ENCODE measurements around the gene MEDAG.

GRCh38 chr13:30972888-30973377, 66.9 kb downstream of the MEDAG start:
- TF ChIP-seq, protein P1, sequence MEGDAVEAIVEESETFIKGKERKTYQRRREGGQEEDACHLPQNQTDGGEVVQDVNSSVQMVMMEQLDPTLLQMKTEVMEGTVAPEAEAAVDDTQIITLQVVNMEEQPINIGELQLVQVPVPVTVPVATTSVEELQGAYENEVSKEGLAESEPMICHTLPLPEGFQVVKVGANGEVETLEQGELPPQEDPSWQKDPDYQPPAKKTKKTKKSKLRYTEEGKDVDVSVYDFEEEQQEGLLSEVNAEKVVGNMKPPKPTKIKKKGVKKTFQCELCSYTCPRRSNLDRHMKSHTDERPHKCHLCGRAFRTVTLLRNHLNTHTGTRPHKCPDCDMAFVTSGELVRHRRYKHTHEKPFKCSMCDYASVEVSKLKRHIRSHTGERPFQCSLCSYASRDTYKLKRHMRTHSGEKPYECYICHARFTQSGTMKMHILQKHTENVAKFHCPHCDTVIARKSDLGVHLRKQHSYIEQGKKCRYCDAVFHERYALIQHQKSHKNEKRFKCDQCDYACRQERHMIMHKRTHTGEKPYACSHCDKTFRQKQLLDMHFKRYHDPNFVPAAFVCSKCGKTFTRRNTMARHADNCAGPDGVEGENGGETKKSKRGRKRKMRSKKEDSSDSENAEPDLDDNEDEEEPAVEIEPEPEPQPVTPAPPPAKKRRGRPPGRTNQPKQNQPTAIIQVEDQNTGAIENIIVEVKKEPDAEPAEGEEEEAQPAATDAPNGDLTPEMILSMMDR (conservative IDR thresholded peaks at IDR 0.05): no peak
- no peak for TF ChIP-seq ZFX (IDR thresholded peaks at IDR 0.05)

Measured in C4-2B (cell line).